D721Med (cell line): ENCODE results near the gene ZNRF3.

Experiments used
- DNase-seq: peaks from one replicate; pipeline ENCODE4 v3.0.0; 2011; ENCODE audit warnings: low spot score; ENCODE audit not compliant: insufficient read length
- FAIRE-seq: peaks from 2 replicates; lab custom pipeline; 2011; peaks lifted over from hg19 to GRCh38; lab: Jason Lieb, UNC
- CTCF ChIP-seq: IDR thresholded peaks from 2 replicates; pipeline ENCODE4 v1.5.1; 2012; ENCODE audit warnings: mild to moderate bottlenecking, control low read depth; ENCODE audit not compliant: insufficient read depth; ENCODE audit errors: missing control alignments

The ZNRF3 gene

GRCh38 chr22:28923826-28924732 is 40.7 kb downstream of the ZNRF3 start:
- TF ChIP-seq CTCF = no peak
- FAIRE-seq (no peak), DNase-seq (no peak)

DNA sequence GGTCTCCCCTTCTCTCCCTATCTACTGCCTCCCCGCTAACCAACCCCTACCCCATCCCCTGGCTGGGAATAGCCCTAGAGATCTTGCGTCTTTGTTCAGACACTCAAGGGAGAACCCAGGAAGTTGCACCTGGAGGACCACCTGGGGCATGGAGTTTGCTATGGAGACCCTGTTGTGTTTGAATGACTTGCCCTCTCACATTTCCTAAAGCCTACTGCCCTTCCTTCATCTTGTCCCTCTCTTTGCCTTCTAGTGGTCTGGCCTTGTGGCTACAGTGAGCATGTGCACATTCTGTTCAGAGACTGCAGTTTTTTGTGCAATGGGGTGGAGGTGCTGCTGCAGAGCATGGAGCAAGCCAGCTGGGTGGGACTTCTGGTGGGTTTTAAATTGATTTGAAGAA is 42.5 kb downstream of the ZNRF3 start:
- TF ChIP-seq CTCF = no peak
- no peak for FAIRE-seq
- DNase-seq = no peak

DNA sequence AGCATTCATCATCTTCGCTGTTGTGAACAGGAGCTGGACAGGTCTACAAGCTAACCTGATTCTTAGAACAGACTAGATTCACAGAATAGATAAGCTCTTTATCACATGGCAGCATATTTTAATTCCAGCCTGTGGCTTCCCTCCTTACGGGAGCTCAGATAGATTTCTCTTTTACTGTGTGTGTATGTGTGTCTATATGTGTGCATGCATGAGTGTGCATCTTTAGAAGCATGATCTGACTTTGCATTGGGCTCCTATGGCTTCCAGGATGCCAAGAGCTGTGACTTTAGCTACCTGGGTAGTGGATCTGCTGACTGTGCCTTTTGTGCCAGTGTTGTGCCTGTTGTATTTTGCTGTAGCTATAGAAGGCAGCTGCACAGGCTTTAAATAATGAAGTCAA is 44.3 kb downstream of the ZNRF3 start:
- no peak for DNase-seq
- FAIRE-seq = no peak
- no peak for TF ChIP-seq CTCF

DNA sequence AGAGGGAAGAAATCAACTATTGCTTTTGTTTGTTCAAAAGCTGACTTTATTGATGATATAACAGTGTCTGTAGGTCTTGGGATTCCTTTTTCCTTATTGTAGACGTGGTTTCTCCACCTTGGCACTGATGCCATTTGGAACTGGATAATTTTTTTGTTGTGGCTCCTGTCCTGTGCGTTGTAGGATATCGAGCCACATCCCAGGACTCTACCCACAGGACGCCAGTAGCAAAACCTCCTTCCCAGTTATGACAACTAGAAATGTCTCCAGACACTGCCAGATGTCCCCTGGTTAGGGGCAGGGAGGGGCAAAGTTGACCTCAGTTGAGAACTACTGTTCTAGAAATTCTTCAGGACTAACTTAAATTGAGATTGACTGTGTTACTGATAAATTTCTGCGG is 45.8 kb downstream of the ZNRF3 start:
- no peak for TF ChIP-seq CTCF
- DNase-seq (no peak), FAIRE-seq (no peak)

DNA sequence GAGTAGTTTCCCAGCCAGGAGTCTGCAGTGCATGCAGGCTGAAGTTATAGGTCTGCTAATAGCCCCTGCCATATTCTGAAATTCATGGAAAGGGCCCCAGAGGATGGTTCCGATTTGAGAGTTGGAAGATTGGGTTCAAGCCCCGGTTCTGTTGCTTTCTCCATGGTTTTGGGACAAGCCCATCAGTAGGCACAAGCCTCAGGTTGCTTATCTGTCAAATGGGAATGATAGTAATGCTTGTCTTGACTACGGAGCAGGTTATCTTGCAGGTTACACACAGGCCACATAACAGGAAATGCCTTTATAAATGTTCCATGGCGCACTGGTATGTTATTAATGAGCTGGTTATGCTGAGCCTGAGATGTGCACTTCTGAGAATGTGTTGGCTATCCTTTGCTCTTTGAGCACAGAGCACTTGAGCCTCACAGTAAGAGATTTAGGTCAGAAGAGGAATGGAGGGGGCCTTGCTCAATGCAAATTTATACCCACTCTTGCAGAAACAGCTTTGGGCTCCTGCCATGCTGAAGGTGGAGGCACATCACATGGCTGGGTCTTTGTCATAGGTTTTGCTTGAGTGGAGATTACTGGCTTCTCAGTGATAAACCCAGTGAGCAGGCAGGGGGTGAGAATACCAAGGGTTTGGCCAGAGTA is 47.1 kb downstream of the ZNRF3 start:
- no peak for TF ChIP-seq CTCF
- no peak for FAIRE-seq
- no peak for DNase-seq

GRCh38 chr22:28931844-28932567 is 48.6 kb downstream of the ZNRF3 start:
- FAIRE-seq (no peak), DNase-seq (no peak)
- no peak for TF ChIP-seq CTCF
